OCI-LY3 (cell line): Measurements from ENCODE around the gene NPIPB13.
"Not testable (repeated sequence)": the region's sequence is repeated elsewhere in the genome, so short reads cannot be mapped to it uniquely, and the experiment has no call there.

Experiments used
- CTCF ChIP-seq: fragments of 200-600, 300-600 bp; sonication (generic); IDR thresholded peaks from 2 replicates; pipeline ENCODE4 v1.5.1; 2014; ENCODE audit warnings: antibody characterized with exemption, low read length, low read depth
- EZH2phosphoT487 ChIP-seq: fragments of 200-600 bp; shearing (Covaris generic); IDR thresholded peaks from 2 replicates; pipeline ENCODE4 v1.6.1; 2018; ENCODE audit warnings: antibody characterized with exemption, mixed run types, low read depth

- not testable (repeated sequence) for TF ChIP-seq CTCF, EZH2phosphoT487
Measured at GRCh38 chr16:30282357-30282756, 34.1 kb upstream of the NPIPB13 start.
